G401 (cell line): Measurements from ENCODE around the gene POU5F2. TPM values are rescaled to one million over a fixed set of nuclear protein-coding genes. Genes with fewer than 3 reads are reported as not detected.

Experiments
- DNase-seq: peaks from one replicate; pipeline ENCODE4 v3.0.0-alpha.2; 2015; ENCODE audit warnings: low spot score
- in situ Hi-C: cut with HindIII; loops from 2 replicates; pipeline ENCODE4 v1.10.0; 2016; ENCODE audit warnings: low sequenced_read_pairs, mixed read lengths
- total RNA-seq: library from RNA; depleted of rRNA; stranded (reverse); fragments of >200 nt; shearing (Covaris generic); gene quantifications from 2 replicates; pipeline ENCODE4 v1.2.3, GENCODE V29; 2014; rRNA removed

Gene POU5F2
- total RNA-seq, 1 experiment from 2014 or later: 0.03 TPM

GRCh38 chr5:93721071-93721470 lies 20.3 kb downstream of the POU5F2 start:
- DNase-seq: no peak
- in situ Hi-C loops: no loop called here

DNA sequence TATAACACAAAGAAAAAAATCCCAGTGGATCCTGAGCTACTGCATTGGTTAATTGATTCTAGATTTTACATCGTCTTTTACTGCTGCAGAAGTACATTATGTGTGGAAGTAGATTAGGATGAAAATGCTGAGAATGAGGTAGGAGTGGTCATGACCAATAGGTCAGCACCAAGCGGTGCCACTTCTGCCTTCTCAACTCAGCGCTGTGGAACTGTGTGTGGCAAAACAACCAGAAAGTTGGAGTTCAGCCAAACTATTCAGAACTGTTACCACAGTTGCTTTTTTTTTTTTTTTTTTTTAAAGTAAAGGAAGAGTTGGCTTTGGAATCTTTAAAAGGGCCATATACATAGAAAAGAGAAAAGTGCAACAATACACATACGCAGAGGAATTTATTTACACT lies 24.2 kb downstream of the POU5F2 start:
- no peak for DNase-seq
- in situ Hi-C loops: no loop called here

- in situ Hi-C loops: no loop called here
- DNase-seq: no peak
Measured at GRCh38 chr5:93716453-93716852, 24.9 kb downstream of the POU5F2 start.

- in situ Hi-C loops: no loop called here
- DNase-seq: no peak
Measured at GRCh38 chr5:93715761-93716160, 25.6 kb downstream of the POU5F2 start.

DNA sequence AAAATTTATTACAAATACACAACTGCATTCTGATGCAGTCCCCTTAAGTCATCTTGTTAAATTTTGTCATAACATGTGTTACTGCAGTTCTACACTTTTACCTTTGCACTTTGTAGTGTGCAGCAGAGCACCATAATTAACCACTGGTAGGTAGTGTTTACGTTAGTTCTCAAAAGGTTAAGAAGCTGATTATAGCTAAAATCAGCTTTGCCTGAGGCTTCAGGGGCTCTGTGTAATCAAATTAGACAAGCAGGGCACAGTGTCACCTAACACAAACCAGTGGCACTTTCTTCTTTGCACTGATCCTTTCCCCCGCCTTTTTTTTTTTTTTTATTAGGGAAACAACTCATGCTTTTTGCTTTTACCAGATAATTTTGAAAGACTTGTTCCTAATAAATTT lies 26.1 kb downstream of the POU5F2 start:
- in situ Hi-C loops: no loop called here
- no peak for DNase-seq

- in situ Hi-C loops: no loop called here
- DNase-seq: peak; percentile 42
Measured at GRCh38 chr5:93708442-93708841, 33.0 kb downstream of the POU5F2 start.

- no peak for DNase-seq
- in situ Hi-C loops: no loop called here
Measured at GRCh38 chr5:93705896-93706295, 35.5 kb downstream of the POU5F2 start.

DNA sequence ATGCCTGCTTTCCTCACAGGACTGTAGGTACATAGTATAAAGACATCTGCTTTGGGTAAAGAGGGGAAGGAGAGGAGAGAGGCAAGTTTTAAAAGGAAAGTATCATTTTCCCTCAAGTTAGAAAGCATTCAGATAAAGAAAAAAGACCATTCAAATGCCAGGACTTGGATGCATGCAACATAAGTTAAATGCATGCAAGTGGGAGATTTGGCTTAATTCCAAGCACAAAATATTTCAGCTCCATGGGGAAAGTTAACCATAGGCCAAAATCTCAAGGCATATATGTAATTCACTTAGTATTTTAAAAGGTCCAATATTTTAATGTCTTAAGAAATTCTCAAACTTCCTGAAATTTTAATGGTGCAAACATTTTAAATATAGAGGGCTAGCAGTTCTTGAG lies 36.4 kb downstream of the POU5F2 start:
- in situ Hi-C loops: no loop called here
- no peak for DNase-seq

DNA sequence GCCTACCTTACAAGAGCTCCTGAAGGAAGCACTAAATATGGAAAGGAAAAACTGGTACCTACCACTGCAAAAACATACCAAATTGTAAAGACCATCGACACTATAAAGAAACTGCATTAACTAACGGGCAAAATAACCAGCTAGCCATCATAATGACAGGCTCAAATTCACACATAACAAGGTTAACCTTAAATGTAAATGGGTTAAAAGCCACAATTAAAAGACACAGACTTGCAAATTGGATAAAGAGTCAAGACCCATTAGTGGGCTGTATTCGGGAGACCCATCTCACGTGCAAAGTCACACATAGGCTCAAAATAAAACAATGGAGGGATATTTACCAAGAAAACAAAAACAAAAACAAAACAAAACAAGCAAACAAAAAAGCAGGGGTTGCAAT lies 49.4 kb downstream of the POU5F2 start:
- DNase-seq: no peak
- in situ Hi-C loops: no loop called here

Other genes starting within 250 kb of the POU5F2 start
- gene NR2F1-AS1, start 160.4 kb downstream of the POU5F2 start, total RNA-seq: 20.8 and 23.0 TPM in 2 replicates
- 175 and 199 TPM in 2 replicates for gene NR2F1, start 158.4 kb downstream of the POU5F2 start, total RNA-seq